Pancreas (tissue), 10 donors: ENCODE data around the gene PSTPIP1. TPM values are rescaled to one million over a fixed set of nuclear protein-coding genes. Genes with fewer than 3 reads are reported as not detected.
A peak's percentile ranks its signal among the peaks of the same experiment; 100 is the strongest.

ENCODE experiments used
- ATAC-seq, 4 donors: fragments of 200-7000 bp; cut with Tn5 transposase; one replicate each; pipeline versions ENCODE4 v1.8.0 to v1.9.1; 2020; ENCODE audit warnings: mild to moderate bottlenecking in 4 of 4, moderate library complexity in 4 of 4
- DNase-seq, 6 donors: peaks; one replicate each; pipeline ENCODE4 v3.0.0-alpha.2; 2020
- FAIRE-seq: peaks from 2 replicates; lab custom pipeline; 2012; peaks lifted over from hg19 to GRCh38; lab: Jason Lieb, UNC
- H3K27ac ChIP-seq, 4 donors: fragments of 200-600 bp; sonication (generic); 1 replicate in 3 of 4; 2 replicates in 1 of 4; pipeline versions ENCODE4 v1.5.0 to v1.8.0; 2020
- H3K27me3 ChIP-seq, 4 donors: fragments of 200-600 bp; one replicate each; pipeline ENCODE4 v1.8.0; 2021
- H3K36me3 ChIP-seq, 3 donors: fragments of 200-600 bp; sonication (generic) in 1 of 3; one replicate each; pipeline versions ENCODE4 v1.5.0 to v1.8.0; 2020 to 2021
- H3K4me1 ChIP-seq, 3 donors: fragments of 200-600 bp; one replicate each; pipeline ENCODE4 v1.8.0; 2021
- H3K4me3 ChIP-seq, 4 donors: fragments of 200-600 bp; sonication (generic) in 2 of 4; one replicate each; pipeline versions ENCODE4 v1.5.0 to v1.8.0; 2020 to 2021
- H3K9me3 ChIP-seq, 4 donors: fragments of 200-600 bp; one replicate each; pipeline ENCODE4 v1.8.0; 2021
- CTCF ChIP-seq, 4 donors: fragments of 200-600 bp; sonication (generic) in 3 of 4; IDR thresholded peaks; one replicate each; pipeline versions ENCODE4 v1.5.0 to v1.8.0; 2021; ENCODE audit warnings: antibody characterized with exemption in 4 of 4
- WGBS, 2 donors: extraction: QIAGEN DNeasy Blood & Tissue Kit; methylation state at CpG; one replicate each; pipeline ENCODE4 v1.1.7; 2013; 5-methylcytosine and 5-hydroxymethylcytosine counted together
- intact Hi-C, 3 donors: fragments of 100-400 bp; cut with DNase I; formaldehyde crosslinking; loops; one replicate each; pipeline versions ENCODE4 v1.11.1 to v1.14.2; 2022
- polyA plus RNA-seq, 2 donors: library from polyadenylated mRNA; stranded (reverse); fragments of 200-250 nt; gene quantifications; one replicate each; pipeline ENCODE4 v1.2.3, GENCODE V29; 2013
- total RNA-seq, 6 donors: library from RNA; stranded (reverse); fragmentation: NEBNext Ultra II Directional in 4 of 6; extraction: Animal tissue kit (Norgen Biotek cat#: 25700) in 4 of 6; gene quantifications; one replicate each; pipeline versions ENCODE4 v1.2.1 to v1.2.4, GENCODE V29; 2021 to 2023
- donor health status: healthy with polysubstance abuse.
- donor health status: DM: no; HTN: no; CAD: no; lungs with moderate emphysema.
- donor health status: DM: no; HTN: no; CAD: no.
- donor health status: control.
- donor health status: control.
- donor health status: Bipolar disorder and iron deficiency.
- donor health status: DM: yes; HTN: yes; CAD: no.
- donor health status: DM: no; HTN: no; CAD: no.
- donor health status: DM: no; HTN: no; CAD: no.
- donor health status: DM: yes; HTN: yes; CAD: no.

Gene PSTPIP1
- total and polyA plus RNA-seq, 8 donors: 0.83 to 6.2 (median 3.6) TPM; not detected in 1

DNA sequence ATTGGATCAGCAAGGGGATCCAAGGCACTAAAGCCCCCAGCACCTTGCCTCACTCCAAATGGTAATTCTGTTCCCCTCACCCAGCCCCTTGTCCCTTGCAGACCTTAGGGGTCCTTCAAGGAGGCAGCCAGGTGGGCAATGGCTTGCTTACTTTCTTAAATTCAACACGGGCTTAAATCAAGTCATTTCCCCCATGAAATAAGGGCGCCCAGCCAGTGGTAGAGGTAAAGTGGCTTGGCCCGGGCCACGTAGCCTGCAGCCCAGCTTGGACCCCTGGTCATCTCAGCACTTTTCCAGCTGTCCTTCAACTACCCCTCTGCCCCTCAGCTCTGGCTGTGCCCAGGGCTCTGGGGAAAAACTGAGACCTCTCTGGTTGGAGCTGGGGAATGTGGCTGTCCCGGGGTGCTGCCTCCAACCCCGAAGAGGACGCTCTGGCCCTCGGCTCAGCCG, 1.2 kb downstream of the PSTPIP1 start:
- H3K36me3 ChIP-seq: no peaks in the 10 kb centered on the region
- H3K27ac ChIP-seq: no peak overlapping the region
- WGBS, 2 donors: 76 to 81% methylated on average over 9 of the region's 9 CpGs
- peak overlapping the region in 1 of 4 donors; percentile 26 for H3K4me3 ChIP-seq
- intact Hi-C loops: no loop called here
- TF ChIP-seq CTCF (IDR thresholded peaks at IDR 0.05): no peak
- ATAC-seq (no peak), FAIRE-seq (no peak), DNase-seq (no peak)
- H3K4me1 ChIP-seq: peaks cover 0 to 6% (median 0%) of the 10 kb centered on the region in 3 donors
- no peaks in the 10 kb centered on the region for H3K9me3 ChIP-seq
- no peaks in the 10 kb centered on the region for H3K27me3 ChIP-seq

- Histone ChIP-seq H3K27ac (no peak overlapping the region), H3K36me3 (no peaks in the 10 kb centered on the region), H3K9me3 (no peaks in the 10 kb centered on the region), H3K4me1 (peaks cover 0 to 4% (median 0%) of the 10 kb centered on the region in 3 donors), H3K27me3 (no peaks in the 10 kb centered on the region), H3K4me3 (peak overlapping the region in 1 of 4 donors; percentile 26)
- peak in 2 of 6 donors; percentile 43 to 48 for DNase-seq
- no peak for FAIRE-seq
- TF ChIP-seq CTCF (IDR thresholded peaks at IDR 0.05): no peak
- 77 to 85% methylated on average over 13 to 14 of the region's 14 CpGs for WGBS, 2 donors
- intact Hi-C loops: no loop called here
- peak in 2 of 4 donors; percentile 19 to 42 for ATAC-seq
Measured at GRCh38 chr15:76996526-76997401, 1.8 kb downstream of the PSTPIP1 start.

GRCh38 chr15:76998663-76999285, 3.8 kb downstream of the PSTPIP1 start:
- 75 to 82% methylated on average over 8 of the region's 8 CpGs for WGBS, 2 donors
- intact Hi-C loops: no loop called here
- no peak for TF ChIP-seq CTCF (IDR thresholded peaks at IDR 0.05)
- Histone ChIP-seq H3K36me3 (no peaks in the 10 kb centered on the region), H3K9me3 (no peaks in the 10 kb centered on the region), H3K27ac (no peak overlapping the region), H3K27me3 (no peaks in the 10 kb centered on the region), H3K4me1 (peaks cover 0 to under 1% (median 0%) of the 10 kb centered on the region in 3 donors), H3K4me3 (no peak overlapping the region)
- ATAC-seq (no peak), DNase-seq (peak in 2 of 6 donors; percentile 3 to 12), FAIRE-seq (no peak)

DNA sequence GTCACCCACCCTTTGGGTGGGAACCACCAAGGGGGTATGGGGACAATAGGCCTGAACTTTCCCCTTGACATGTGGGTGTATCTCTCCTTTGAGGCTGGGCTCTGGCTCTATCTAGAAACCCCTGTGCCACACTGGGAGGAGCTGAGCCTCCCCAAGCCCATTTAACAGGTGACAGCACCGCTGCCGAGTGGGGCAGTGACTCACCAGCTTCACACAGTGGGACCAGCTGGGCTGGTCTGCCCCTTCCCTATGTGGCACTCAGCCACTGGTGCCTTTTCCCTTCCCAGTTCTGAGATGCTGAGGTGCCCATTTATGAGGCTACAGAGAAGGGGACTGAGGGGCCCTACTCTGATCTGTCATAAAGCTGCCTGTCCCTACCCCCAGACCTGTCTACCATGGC, 5.1 kb downstream of the PSTPIP1 start:
- no peaks in the 10 kb centered on the region for H3K36me3 ChIP-seq
- FAIRE-seq (no peak), DNase-seq (peak in 1 of 6 donors; percentile 18), ATAC-seq (no peak)
- H3K27me3 ChIP-seq: no peaks in the 10 kb centered on the region
- H3K9me3 ChIP-seq: no peaks in the 10 kb centered on the region
- no peak overlapping the region for H3K27ac ChIP-seq
- 91 to 95% methylated on average over 2 of the region's 2 CpGs for WGBS, 2 donors
- no peak overlapping the region for H3K4me3 ChIP-seq
- TF ChIP-seq CTCF (IDR thresholded peaks at IDR 0.05): no peak
- intact Hi-C loops: no loop called here
- H3K4me1 ChIP-seq: no peaks in the 10 kb centered on the region
